ENCODE measurements around the gene MSH6. TPM values are rescaled to one million over a fixed set of nuclear protein-coding genes. Genes with fewer than 3 reads are reported as not detected.
A peak's percentile ranks its signal among the peaks of the same experiment; 100 is the strongest.

MSH6 gene, protein sequence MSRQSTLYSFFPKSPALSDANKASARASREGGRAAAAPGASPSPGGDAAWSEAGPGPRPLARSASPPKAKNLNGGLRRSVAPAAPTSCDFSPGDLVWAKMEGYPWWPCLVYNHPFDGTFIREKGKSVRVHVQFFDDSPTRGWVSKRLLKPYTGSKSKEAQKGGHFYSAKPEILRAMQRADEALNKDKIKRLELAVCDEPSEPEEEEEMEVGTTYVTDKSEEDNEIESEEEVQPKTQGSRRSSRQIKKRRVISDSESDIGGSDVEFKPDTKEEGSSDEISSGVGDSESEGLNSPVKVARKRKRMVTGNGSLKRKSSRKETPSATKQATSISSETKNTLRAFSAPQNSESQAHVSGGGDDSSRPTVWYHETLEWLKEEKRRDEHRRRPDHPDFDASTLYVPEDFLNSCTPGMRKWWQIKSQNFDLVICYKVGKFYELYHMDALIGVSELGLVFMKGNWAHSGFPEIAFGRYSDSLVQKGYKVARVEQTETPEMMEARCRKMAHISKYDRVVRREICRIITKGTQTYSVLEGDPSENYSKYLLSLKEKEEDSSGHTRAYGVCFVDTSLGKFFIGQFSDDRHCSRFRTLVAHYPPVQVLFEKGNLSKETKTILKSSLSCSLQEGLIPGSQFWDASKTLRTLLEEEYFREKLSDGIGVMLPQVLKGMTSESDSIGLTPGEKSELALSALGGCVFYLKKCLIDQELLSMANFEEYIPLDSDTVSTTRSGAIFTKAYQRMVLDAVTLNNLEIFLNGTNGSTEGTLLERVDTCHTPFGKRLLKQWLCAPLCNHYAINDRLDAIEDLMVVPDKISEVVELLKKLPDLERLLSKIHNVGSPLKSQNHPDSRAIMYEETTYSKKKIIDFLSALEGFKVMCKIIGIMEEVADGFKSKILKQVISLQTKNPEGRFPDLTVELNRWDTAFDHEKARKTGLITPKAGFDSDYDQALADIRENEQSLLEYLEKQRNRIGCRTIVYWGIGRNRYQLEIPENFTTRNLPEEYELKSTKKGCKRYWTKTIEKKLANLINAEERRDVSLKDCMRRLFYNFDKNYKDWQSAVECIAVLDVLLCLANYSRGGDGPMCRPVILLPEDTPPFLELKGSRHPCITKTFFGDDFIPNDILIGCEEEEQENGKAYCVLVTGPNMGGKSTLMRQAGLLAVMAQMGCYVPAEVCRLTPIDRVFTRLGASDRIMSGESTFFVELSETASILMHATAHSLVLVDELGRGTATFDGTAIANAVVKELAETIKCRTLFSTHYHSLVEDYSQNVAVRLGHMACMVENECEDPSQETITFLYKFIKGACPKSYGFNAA (N-terminal part only)
- 100 to 1,000 TPM in 2 of 3 donors, 10 to 100 TPM in 1; 98.3 to 116 (median 105) TPM for polyA plus RNA-seq (ENCODE audit: insufficient read length in 3 of 3)

- peak; percentile 79 to 88 (median 87) for DNase-seq (ENCODE audit: low read depth in 3 of 3, low spot score in 2 of 3)
Measured at GRCh38 chr2:47782671-47783485, at the start of gene MSH6. Gene MSH6 (plus strand): TSS chr2:47783145. CDS start chr2:47783234, 89 bp downstream.

DNA sequence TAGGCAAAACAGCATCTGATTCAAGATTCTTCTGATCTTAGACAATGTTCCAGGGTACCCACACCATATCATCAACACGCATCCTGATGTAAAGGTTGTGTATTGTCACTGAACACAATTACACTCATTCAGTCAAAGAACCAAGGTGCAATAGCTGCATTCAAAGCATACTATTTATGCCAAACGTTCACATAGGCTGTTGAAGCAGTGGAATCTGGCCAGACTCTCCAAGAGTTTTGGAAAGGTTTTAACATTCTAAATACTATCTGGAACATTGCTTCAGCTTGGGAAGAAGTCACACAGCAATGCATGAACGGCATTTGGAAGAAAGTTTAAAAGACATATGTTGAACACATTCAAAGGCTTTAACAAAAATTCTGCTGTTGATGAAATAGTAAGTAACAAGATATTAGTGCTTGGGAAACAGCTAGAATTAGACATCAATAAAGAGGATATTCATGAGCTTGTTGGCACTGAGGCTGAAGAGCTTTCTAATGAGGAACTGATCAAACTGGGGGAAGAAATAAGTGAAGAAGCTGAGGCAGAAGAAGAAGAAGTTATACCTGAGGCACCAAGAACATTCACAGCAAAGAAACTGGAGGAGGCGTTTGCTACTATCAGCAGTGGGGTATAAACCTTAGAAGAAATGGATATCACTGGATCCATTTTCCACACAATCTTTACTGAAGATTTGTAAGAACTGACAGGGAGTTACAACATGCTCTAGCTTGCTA, 47.6 kb upstream of the MSH6 start:
- no peak for DNase-seq (ENCODE audit: low read depth in 3 of 3, low spot score in 2 of 3)

DNA sequence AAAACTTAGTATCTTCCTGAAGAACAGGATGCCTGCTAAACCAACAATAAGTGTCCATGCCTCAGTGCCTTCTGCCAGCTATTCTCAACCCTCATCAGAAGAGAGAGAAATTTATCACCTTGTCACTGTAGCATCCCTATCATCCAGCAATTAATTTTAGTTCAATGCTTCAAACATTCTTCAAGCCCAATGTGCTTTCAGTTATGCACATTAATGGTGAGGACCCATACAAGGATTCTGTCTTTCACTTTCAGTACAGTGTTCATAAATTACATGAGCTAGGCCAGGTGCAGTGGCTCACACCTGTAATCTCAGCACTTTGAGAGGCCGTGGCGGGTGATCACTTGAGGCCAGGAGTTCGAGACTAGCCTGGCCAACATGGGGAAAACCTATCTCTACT, 47.0 kb upstream of the MSH6 start:
- DNase-seq (ENCODE audit: low read depth in 3 of 3, low spot score in 2 of 3): no peak

DNA sequence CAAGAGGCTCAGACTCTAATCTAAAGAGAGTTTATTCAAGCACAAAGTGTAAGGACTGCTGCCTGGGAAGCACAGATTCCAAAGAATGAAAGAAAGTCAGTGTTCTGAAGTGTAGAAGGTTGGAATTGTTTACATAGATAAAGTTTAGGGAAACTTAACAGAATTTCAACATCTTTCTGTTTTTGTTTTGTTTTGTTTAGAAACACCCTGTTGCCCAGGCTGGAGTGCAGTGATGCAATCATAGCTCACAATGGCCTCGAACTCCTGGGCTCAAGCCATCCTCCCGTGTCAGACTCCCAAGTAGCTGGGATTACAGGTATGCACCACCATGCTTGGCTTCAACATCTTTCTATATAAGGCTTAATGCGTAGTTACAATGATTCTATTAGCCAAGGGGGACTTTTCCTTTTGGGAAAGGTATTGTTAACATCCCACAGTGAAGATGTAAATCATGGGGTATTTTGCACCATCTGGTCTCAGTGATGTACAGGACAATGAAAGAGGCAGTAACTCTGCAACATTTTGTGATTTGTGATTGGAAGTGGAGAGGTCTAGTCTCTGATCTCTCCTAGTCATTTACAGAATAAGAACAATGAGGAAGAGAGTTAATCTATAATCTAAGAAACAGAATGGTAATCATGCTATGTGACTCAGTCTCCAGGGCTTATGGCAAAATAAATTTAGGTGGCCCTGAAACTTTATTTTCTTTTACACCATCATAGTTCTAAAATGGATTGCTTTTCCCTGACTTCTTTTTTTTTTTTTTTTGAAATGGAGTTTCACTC, 45.6 kb upstream of the MSH6 start:
- DNase-seq (ENCODE audit: low read depth in 3 of 3, low spot score in 2 of 3): no peak

DNA sequence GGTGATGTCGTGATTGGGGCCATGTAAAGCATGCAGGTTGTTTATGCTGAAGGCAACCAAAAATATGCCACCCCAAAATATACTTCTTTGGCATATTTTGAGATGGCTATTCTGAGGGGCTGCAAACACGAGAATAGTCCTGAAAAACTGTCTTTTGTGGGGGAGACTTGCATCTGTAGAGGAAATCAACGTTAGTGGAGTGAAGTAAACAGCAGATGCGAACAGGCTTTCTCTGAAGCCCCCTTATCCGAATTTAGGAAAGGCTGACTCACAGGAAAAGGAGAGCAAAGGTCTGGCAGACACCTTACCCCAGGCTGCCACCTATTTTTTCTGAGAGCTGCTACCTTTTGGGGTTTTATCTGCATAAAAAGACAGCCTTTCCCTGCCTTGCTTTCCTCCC, 44.6 kb upstream of the MSH6 start:
- DNase-seq (ENCODE audit: low read depth in 3 of 3, low spot score in 2 of 3): no peak

DNA sequence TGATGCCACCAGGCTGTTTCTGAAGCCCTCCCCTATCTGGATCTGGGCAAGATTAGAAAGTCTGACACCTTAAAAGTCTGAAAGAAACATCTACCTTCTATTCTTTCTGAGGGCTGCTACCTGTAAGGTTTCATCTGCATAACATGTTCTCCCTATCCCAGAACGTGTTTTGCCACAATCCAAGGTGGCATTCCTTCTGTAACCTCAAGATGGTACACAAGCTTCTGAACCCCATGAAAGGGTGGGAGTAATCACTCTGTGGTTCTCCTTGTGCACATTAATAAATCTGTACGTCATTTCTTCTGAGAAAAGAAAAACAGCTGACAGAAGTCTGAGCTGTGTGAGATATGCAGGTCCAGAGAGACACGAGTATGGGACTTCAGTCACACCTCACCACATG, 41.8 kb upstream of the MSH6 start:
- DNase-seq (ENCODE audit: low read depth in 3 of 3, low spot score in 2 of 3): no peak

DNA sequence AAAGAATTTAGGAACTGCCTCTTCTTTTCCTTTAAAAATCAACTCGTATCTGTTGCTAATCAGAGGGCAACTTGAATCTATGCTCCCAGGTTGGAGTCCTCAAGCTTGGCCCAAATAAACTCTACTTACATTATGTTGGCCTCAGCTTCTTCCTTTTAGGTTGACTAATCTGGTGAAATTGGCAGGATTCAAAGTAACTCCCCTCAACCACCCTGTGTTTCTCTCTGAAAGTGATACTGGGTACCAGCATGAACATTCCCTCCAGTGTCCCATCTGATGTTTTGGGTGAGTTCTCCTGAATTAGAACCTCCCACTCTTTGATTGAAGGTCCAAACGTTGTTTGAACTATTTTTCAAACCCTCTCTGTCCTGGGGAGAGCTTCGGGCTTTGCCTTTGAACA, 41.3 kb upstream of the MSH6 start:
- DNase-seq (ENCODE audit: low read depth in 3 of 3, low spot score in 2 of 3): no peak

GRCh38 chr2:47744074-47744473, 38.9 kb upstream of the MSH6 start:
- no peak for DNase-seq (ENCODE audit: low read depth in 3 of 3, low spot score in 2 of 3)

- no peak for DNase-seq (ENCODE audit: low read depth in 3 of 3, low spot score in 2 of 3)
Measured at GRCh38 chr2:47747878-47748277, 35.1 kb upstream of the MSH6 start.

DNA sequence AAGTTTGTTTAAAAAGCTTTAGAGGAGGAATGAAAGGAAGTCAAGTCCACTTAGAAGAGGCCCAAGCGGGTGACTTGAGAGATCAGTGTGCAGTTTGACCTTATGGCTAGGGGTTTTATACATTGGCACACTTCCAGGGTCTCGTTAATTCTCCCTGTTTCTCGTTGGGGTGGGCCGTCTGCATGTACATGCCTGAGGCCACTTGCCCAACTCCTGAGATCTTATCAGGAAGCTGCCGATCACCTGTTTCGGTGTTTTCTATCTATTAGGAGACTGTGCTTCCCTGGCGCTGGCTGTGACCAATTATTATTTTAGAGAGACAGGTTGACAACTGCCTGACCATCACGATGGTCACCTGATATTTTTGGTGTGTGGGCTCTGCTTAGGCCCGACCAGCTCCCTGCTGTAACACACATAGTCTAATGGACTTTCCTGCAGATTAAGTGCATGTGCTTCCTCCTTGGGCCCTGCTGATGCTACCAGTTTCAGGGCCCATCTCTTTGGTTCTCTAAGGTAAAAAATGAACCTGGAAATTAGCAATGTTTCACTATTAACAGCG, 31.0 kb upstream of the MSH6 start:
- DNase-seq (ENCODE audit: low read depth in 3 of 3, low spot score in 2 of 3): no peak

GRCh38 chr2:47767497-47767844, 15.5 kb upstream of the MSH6 start:
- no peak for DNase-seq (ENCODE audit: low read depth in 3 of 3, low spot score in 2 of 3)

DNA sequence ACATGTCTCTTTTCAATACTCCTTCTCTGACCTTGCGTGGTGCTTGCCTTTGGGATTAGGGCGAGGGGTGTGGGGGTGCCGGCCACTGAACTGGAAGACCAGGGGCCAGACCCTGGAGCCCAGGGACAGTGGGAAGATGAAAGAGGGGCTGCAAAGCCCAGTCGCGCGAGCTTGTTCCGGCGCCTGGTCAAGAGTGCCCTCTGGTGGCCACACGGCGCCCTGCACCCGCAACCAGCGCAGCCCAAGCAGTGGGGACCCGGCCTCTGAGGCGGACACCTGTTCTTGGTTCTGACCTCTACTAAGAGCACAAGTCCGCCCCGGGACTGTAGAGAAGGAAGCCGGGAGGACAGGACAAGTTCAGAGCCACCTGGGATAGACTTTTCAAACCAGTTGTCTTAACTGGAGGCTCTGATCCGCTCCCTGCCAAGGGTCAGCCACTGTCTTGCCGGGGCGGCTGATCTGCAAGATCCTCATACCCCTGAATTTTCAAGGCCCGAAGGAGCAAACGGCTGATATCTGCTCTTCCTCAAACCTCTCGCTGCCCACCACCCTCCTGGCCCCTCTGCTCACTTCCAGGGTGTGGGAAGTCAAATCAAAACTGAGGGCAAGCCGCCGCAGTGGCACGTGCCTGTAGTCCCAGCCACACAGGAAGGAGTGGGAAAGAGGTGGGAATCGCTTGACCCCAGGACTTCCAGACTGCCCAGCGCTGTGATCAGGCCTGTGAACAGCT, 14.9 kb upstream of the MSH6 start:
- no peak for DNase-seq (ENCODE audit: low read depth in 3 of 3, low spot score in 2 of 3)

DNA sequence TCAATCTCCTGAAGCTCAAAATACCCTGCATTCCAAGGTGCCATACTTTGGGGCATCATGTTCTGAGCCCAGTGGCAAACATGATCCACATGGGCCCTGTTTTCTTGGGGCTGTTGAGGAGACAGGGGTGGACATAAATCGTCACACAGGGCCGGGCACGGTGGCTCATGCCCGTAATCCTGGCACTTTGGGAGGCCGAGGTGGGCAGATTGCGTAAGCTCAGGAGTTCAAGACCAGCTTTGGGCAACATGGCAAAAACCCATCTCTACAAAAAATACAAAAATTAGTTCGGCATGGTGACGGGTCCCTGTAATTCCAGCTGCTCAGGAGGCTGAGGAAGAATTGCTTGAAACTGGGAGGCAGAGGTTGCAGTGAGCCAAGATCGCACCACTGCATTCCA, 13.6 kb upstream of the MSH6 start:
- DNase-seq (ENCODE audit: low read depth in 3 of 3, low spot score in 2 of 3): no peak

- no peak for DNase-seq (ENCODE audit: low read depth in 3 of 3, low spot score in 2 of 3)
Measured at GRCh38 chr2:47771211-47771610, 11.7 kb upstream of the MSH6 start.

DNA sequence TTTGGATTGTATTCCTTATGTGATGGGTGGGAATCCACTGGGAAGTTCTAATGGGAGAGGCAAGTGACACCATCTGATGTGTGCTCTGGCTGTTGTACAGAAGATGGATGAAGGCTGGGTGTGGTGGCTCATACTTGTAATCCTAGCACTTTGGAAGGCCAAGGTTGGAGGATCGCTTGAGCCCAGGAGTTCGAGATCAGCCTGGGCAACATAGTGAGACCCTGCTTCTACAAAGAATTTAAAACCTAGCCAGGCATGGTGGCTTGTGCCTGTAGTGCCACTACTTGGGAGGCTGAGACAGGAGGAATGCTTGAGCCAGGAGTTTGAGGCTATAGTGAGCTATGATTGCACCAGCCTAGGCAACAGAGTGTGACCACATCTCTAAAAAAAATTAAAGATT, 10.6 kb upstream of the MSH6 start:
- DNase-seq (ENCODE audit: low read depth in 3 of 3, low spot score in 2 of 3): no peak

DNA sequence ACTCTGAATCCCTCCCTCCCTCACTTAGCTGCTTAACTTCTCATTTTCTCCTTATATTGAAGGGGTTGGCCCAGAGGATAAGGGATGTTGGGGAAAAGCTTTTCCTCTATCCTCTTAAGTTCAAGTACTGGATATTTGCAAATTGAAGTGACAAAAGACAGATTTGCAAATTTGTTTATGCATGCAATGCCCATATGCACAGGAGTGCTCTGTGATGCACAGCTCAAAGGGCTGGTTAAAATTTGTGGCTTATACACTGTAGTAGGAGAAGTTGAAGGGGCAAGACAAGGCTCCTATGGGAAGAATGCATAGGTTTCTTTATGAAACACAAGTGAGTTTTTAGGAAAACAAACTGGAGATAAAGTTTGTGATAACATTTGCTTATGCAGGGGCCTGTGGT, 8.4 kb upstream of the MSH6 start:
- no peak for DNase-seq (ENCODE audit: low read depth in 3 of 3, low spot score in 2 of 3)

- DNase-seq (ENCODE audit: low read depth in 3 of 3, low spot score in 2 of 3): no peak
Measured at GRCh38 chr2:47777277-47777937, 5.5 kb upstream of the MSH6 start.

All from right renal cortex interstitium (tissue), 3 donors.